DND-41 (cell line): ENCODE results near the gene CREB1.
"Not testable (repeated sequence)": the region's sequence is repeated elsewhere in the genome, so short reads cannot be mapped to it uniquely, and the experiment has no call there.

ENCODE experiments used
- ATAC-seq: fragments of 200-7000 bp; cut with Tn5 transposase; 3 replicates; pipeline ENCODE4 v1.9.1; 2021; ENCODE audit warnings: low read depth; ENCODE audit not compliant: insufficient read depth
- DNase-seq: peaks from one replicate; pipeline ENCODE4 v3.0.0-alpha.2; 2020
- H2AFZ ChIP-seq: 2 replicates; pipeline ENCODE4 v1.6.0; 2012; ENCODE audit warnings: low read depth, low read length
- H3K27ac ChIP-seq: 2 replicates; pipeline ENCODE4 v1.5.1; 2012; ENCODE audit warnings: low read length, inconsistent platforms
- H3K27me3 ChIP-seq: fragments of 200-600 bp; sonication (generic); 2 replicates; pipeline ENCODE4 v1.6.0; 2012; ENCODE audit warnings: low read length, mild to moderate bottlenecking, inconsistent platforms; ENCODE audit not compliant: insufficient read depth, poor library complexity
- H3K36me3 ChIP-seq: 2 replicates; pipeline ENCODE4 v1.5.1; 2012; ENCODE audit warnings: low read length, inconsistent platforms; ENCODE audit not compliant: insufficient read depth
- H3K4me1 ChIP-seq: 2 replicates; pipeline ENCODE4 v1.5.1; 2012; ENCODE audit warnings: mild to moderate bottlenecking, low read length; ENCODE audit not compliant: insufficient read depth
- H3K4me2 ChIP-seq: 2 replicates; pipeline ENCODE4 v1.6.0; 2012; ENCODE audit warnings: mild to moderate bottlenecking, moderate library complexity, low read length, inconsistent platforms; ENCODE audit not compliant: insufficient read depth
- H3K4me3 ChIP-seq, 2 experiments: fragments of 200-600 bp in 1 of 2; shearing (Covaris generic) in 1 of 2; 2 replicates each; pipeline ENCODE4 v1.5.1; 2012 to 2016; ENCODE audit warnings: inconsistent platforms in 2 of 2, low read length in 2 of 2, mild to moderate bottlenecking in 2 of 2, low read depth in 1 of 2, moderate library complexity in 1 of 2
- H3K79me2 ChIP-seq: 2 replicates; pipeline ENCODE4 v1.6.0; 2012; ENCODE audit warnings: low read length, inconsistent platforms; ENCODE audit not compliant: insufficient read depth
- H3K9ac ChIP-seq: 2 replicates; pipeline ENCODE4 v1.6.0; 2012; ENCODE audit warnings: low read depth, mild to moderate bottlenecking, inconsistent platforms, low read length, moderate library complexity
- H3K9me3 ChIP-seq: 2 replicates; pipeline ENCODE4 v1.5.1; 2012; ENCODE audit warnings: low read length, moderate library complexity, mild to moderate bottlenecking, inconsistent platforms; ENCODE audit not compliant: insufficient read depth, severe bottlenecking
- H4K20me1 ChIP-seq: 2 replicates; pipeline ENCODE4 v1.6.0; 2012; ENCODE audit warnings: low read length; ENCODE audit not compliant: insufficient read depth
- CTCF ChIP-seq: IDR thresholded peaks from 2 replicates; pipeline ENCODE4 v1.5.1; 2012; ENCODE audit warnings: borderline replicate concordance, low read length, moderate library complexity, mild to moderate bottlenecking; ENCODE audit not compliant: poor library complexity, severe bottlenecking; ENCODE audit errors: extremely low read depth
- EZH2 ChIP-seq: IDR thresholded peaks from 3 replicates; pipeline ENCODE4 v1.6.1; 2012; ENCODE audit warnings: borderline replicate concordance, low read depth, mild to moderate bottlenecking, moderate library complexity, low read length, inconsistent platforms; ENCODE audit not compliant: severe bottlenecking

Gene CREB1

GRCh38 chr2:207633686-207634085, 103.9 kb downstream of the CREB1 start:
- no peak for TF ChIP-seq CTCF
- no peak for TF ChIP-seq EZH2
- no peak overlapping the region for H3K4me2 ChIP-seq

GRCh38 chr2:207635468-207636200, 105.9 kb downstream of the CREB1 start:
- Histone ChIP-seq H3K9me3 (no peaks in the 10 kb centered on the region), H3K27ac (no peak overlapping the region), H4K20me1 (no peaks in the 10 kb centered on the region), H3K4me2 (no peak overlapping the region), H3K4me3 (no peak overlapping the region), H3K79me2 (no peaks in the 10 kb centered on the region), H3K27me3 (no peaks in the 10 kb centered on the region), H2AFZ (no peak overlapping the region), H3K9ac (no peak overlapping the region), H3K36me3 (no peaks in the 10 kb centered on the region), H3K4me1 (no peaks in the 10 kb centered on the region)
- ATAC-seq (no peak), DNase-seq (no peak)
- no peak for TF ChIP-seq EZH2
- TF ChIP-seq CTCF: no peak

More at GRCh38 chr2:207633686-207634085, 103.9 kb downstream of the CREB1 start:
- Histone ChIP-seq H2AFZ (no peak overlapping the region), H4K20me1 (no peaks in the 10 kb centered on the region), H3K27me3 (no peaks in the 10 kb centered on the region), H3K9me3 (no peaks in the 10 kb centered on the region), H3K27ac (no peak overlapping the region), H3K4me1 (no peaks in the 10 kb centered on the region), H3K9ac (no peak overlapping the region), H3K4me3 (no peak overlapping the region), H3K36me3 (no peaks in the 10 kb centered on the region), H3K79me2 (no peaks in the 10 kb centered on the region)
- ATAC-seq: no peak
- DNase-seq: no peak

- not testable (repeated sequence) for H3K36me3 ChIP-seq, H3K4me2 ChIP-seq, H3K4me3 ChIP-seq, ATAC-seq, H3K9me3 ChIP-seq, H4K20me1 ChIP-seq, H3K27me3 ChIP-seq, H3K4me1 ChIP-seq, H2AFZ ChIP-seq, H3K79me2 ChIP-seq, H3K27ac ChIP-seq, H3K9ac ChIP-seq, DNase-seq
Measured at GRCh38 chr2:207639288-207639687, 109.5 kb downstream of the CREB1 start.

GRCh38 chr2:207640160-207640559, 110.4 kb downstream of the CREB1 start:
- ATAC-seq: no peak
- no peak for DNase-seq
- Histone ChIP-seq H3K27ac (no peak overlapping the region), H4K20me1 (no peaks in the 10 kb centered on the region), H3K4me3 (no peak overlapping the region), H3K4me1 (no peaks in the 10 kb centered on the region), H3K9me3 (no peaks in the 10 kb centered on the region), H3K79me2 (no peaks in the 10 kb centered on the region), H3K4me2 (no peak overlapping the region), H3K36me3 (no peaks in the 10 kb centered on the region), H3K9ac (no peak overlapping the region), H2AFZ (no peak overlapping the region), H3K27me3 (no peaks in the 10 kb centered on the region)
- no peak for TF ChIP-seq EZH2
